OCI-LY3 (cell line): ENCODE results near the gene NCOA4.
"Not testable (repeated sequence)": the region's sequence is repeated elsewhere in the genome, so short reads cannot be mapped to it uniquely, and the experiment has no call there.

Source experiments
- CTCF ChIP-seq: fragments of 200-600, 300-600 bp; sonication (generic); IDR thresholded peaks from 2 replicates; pipeline ENCODE4 v1.5.1; 2014; ENCODE audit warnings: antibody characterized with exemption, low read length, low read depth
- EZH2phosphoT487 ChIP-seq: fragments of 200-600 bp; shearing (Covaris generic); IDR thresholded peaks from 2 replicates; pipeline ENCODE4 v1.6.1; 2018; ENCODE audit warnings: antibody characterized with exemption, mixed run types, low read depth

- TF ChIP-seq CTCF, EZH2phosphoT487: not testable (repeated sequence)
Measured at GRCh38 chr10:45972813-45973169, 57.6 kb downstream of the NCOA4 start.
